Right atrium auricular region (tissue), 2 donors: ENCODE results near the gene AP2A1. TPM values are rescaled to one million over a fixed set of nuclear protein-coding genes. Genes with fewer than 3 reads are reported as not detected.

Source experiments
- DNase-seq: peaks from one replicate; pipeline ENCODE4 v3.0.0-alpha.2; 2019; ENCODE audit warnings: low spot score
- H3K27ac ChIP-seq, 2 donors: fragments of 200-600 bp; sonication (generic); 1 replicate in 1 of 2; 2 replicates in 1 of 2; pipeline ENCODE4 v1.5.1; 2016 to 2019
- H3K27me3 ChIP-seq, 2 donors: fragments of 200-600 bp; sonication (generic); one replicate each; pipeline versions ENCODE4 v1.5.1 to v1.6.0; 2017 to 2019
- H3K36me3 ChIP-seq: fragments of 200-600 bp; sonication (generic); one replicate; pipeline ENCODE4 v1.5.1; 2016
- H3K4me1 ChIP-seq, 2 donors: fragments of 200-600 bp; sonication (generic); one replicate each; pipeline versions ENCODE4 v1.5.1 to v1.6.0; 2017 to 2019
- H3K4me3 ChIP-seq, 2 donors: fragments of 200-600 bp; sonication (generic); 1 replicate in 1 of 2; 2 replicates in 1 of 2; pipeline ENCODE4 v1.5.1; 2017 to 2019; ENCODE audit warnings: mild to moderate bottlenecking in 1 of 2, moderate library complexity in 1 of 2
- H3K9me3 ChIP-seq, 2 donors: fragments of 200-600 bp; sonication (generic); one replicate each; pipeline ENCODE4 v1.5.1; 2019
- CTCF ChIP-seq, 2 donors: fragments of 200-600 bp; sonication (generic); IDR thresholded peaks; one replicate each; pipeline ENCODE4 v1.5.1; 2019; ENCODE audit warnings: antibody characterized with exemption in 2 of 2
- microRNA-seq, 2 donors: library from miRNA; unstranded; fragments of <30 nt; microRNA quantifications; one replicate each; pipeline ENCODE4, GENCODE V29; 2016 to 2017; ENCODE audit warnings: borderline number of aligned reads in 2 of 2, borderline replicate concordance in 1 of 2
- total RNA-seq, 2 donors: library from RNA; depleted of rRNA; stranded (reverse); fragments of >200 nt; gene quantifications; one replicate each; pipeline ENCODE4 v1.1.0, GENCODE V29; 2016

Gene AP2A1
- total RNA-seq, 2 donors from 2014 or later: 72.5 to 97.3 TPM

GRCh38 chr19:49853852-49854377 lies 87.1 kb downstream of the AP2A1 start:
- H3K36me3 ChIP-seq: peaks cover 41% of the 10 kb centered on the region
- no peak overlapping the region for H3K27ac ChIP-seq
- DNase-seq: no peak

GRCh38 chr19:49854378-49855263 lies 87.8 kb downstream of the AP2A1 start:
- no peaks in the 10 kb centered on the region for H3K9me3 ChIP-seq
- no peak for DNase-seq
- no peak overlapping the region for H3K4me3 ChIP-seq
- H3K27me3 ChIP-seq: no peaks in the 10 kb centered on the region
- peaks cover 47% of the 10 kb centered on the region for H3K36me3 ChIP-seq
- TF ChIP-seq CTCF (IDR thresholded peaks at IDR 0.05): no peak
- H3K4me1 ChIP-seq: peaks cover 0 to 37% of the 10 kb centered on the region in 2 donors
- H3K27ac ChIP-seq: no peak overlapping the region

More at GRCh38 chr19:49853852-49854377, 87.1 kb downstream of the AP2A1 start:
- peaks cover 0 to 37% of the 10 kb centered on the region in 2 donors for H3K4me1 ChIP-seq
- H3K27me3 ChIP-seq: no peaks in the 10 kb centered on the region
- no peak for TF ChIP-seq CTCF (IDR thresholded peaks at IDR 0.05)
- no peaks in the 10 kb centered on the region for H3K9me3 ChIP-seq
- no peak overlapping the region for H3K4me3 ChIP-seq

DNA sequence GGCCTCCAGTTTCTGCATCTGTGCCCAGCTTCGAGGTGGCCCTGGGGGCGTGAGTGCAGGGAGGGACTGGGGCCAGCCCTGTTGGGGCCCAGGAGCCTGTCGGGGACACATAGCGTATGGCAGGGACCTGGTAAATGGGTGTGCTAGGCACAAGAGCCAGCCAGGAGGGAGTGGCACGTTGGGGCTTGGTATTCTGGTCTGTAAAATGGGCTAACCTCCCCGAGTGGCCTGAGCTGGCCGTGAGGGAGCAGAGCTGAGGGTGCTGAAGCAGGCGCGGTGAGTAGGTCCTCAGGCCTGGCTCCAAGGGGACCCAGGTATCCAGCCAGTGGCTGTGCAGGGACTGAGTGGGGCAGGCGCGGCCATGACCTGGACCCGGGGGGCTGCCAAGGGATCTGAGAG lies 88.5 kb downstream of the AP2A1 start:
- H3K4me1 ChIP-seq: peaks cover 0 to 30% of the 10 kb centered on the region in 2 donors
- TF ChIP-seq CTCF (IDR thresholded peaks at IDR 0.05): no peak
- no peaks in the 10 kb centered on the region for H3K27me3 ChIP-seq
- H3K9me3 ChIP-seq: no peaks in the 10 kb centered on the region
- H3K4me3 ChIP-seq: no peak overlapping the region
- peaks cover 52% of the 10 kb centered on the region for H3K36me3 ChIP-seq
- no peak overlapping the region for H3K27ac ChIP-seq
- no peak for DNase-seq

DNA sequence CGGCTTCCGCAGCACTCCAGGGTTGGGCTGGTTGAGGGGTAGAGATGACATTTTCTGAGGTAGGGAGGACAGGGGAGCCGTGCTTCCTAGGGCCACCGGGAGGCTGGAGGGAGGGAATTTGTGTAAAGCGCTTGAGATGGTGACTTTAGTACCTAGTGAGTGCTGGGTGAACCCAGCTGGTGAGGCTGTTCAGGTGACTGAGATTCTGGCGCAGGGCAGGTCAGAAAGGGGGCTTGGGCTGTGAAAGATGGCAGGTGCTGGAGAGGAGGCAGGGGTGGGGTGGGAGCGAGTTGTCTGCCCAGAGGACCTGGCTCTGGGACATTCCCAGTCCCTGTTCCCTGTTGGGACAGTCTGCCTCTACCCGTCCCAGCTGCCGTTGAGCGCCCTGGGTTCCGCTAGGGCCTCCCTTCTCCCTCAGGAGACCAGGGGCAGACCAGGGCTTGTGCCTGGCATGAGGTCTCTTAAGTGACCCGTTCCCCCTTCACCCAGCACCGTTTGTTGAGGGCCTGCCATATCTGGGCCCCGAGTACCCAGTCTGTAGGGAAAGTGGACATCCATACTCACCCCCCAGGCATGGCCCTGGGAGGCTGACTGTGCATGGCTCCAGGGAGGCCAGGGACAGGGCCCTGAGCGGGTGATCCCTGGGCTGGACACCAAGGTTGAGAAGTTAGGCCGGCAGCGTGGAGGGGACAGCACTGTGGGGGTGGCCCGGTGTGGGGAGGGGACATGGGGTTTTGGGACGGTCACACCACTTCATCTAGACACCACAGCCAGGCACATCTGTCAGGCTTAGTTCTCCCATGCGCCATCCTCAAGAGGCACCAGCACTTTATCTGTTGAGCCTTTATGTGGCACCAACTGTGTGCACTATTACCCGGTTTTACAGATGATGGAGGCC lies 89.1 kb downstream of the AP2A1 start:
- H3K27ac ChIP-seq: no peak overlapping the region
- no peak overlapping the region for H3K4me3 ChIP-seq
- H3K36me3 ChIP-seq: peaks cover 59% of the 10 kb centered on the region
- no peaks in the 10 kb centered on the region for H3K9me3 ChIP-seq
- DNase-seq: no peak
- peaks cover 0 to 35% of the 10 kb centered on the region in 2 donors for H3K4me1 ChIP-seq
- no peaks in the 10 kb centered on the region for H3K27me3 ChIP-seq
- no peak for TF ChIP-seq CTCF (IDR thresholded peaks at IDR 0.05)

DNA sequence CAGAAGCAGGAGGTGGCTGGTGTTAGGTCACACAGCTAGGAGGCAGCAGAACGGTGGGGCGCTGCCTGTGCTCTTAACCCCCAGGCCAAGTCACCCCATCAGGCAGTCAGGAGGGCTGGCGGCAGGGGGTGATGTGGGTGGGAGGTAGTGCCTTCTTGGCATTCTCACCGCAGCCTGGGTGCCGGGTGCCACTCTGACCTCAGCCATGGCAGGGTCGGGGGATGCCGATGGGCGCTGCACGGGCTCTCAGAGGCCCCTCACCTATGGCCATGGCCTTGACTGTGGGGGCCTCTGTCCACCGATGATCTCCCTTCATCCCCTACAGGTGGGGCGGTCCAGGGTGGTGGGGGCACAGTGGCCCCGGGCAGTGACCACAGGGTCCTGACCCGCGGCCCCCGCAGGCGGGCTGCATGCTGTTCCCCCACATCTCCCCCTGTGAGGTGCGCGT lies 89.8 kb downstream of the AP2A1 start:
- no peaks in the 10 kb centered on the region for H3K9me3 ChIP-seq
- no peak for TF ChIP-seq CTCF (IDR thresholded peaks at IDR 0.05)
- no peak overlapping the region for H3K27ac ChIP-seq
- H3K27me3 ChIP-seq: no peaks in the 10 kb centered on the region
- peaks cover 66% of the 10 kb centered on the region for H3K36me3 ChIP-seq
- DNase-seq: no peak
- peaks cover 0 to 40% of the 10 kb centered on the region in 2 donors for H3K4me1 ChIP-seq
- no peak overlapping the region for H3K4me3 ChIP-seq

Small RNAs within 50 kb of the gene (microRNA-seq; reads per million reads assigned to microRNA genes)
- gene MIR4749 (0 to 0.71 reads per million in 2 donors), gene MIR6799 (0 reads per million in 2 donors), gene MIR6800 (0 reads per million in 2 donors)

Other genes starting within 250 kb of the AP2A1 start
- 10 to 100 TPM; 15.8 to 17.2 TPM for gene RCN3, start 239.0 kb upstream of the AP2A1 start, total RNA-seq
- gene NOSIP, start 186.4 kb upstream of the AP2A1 start, total RNA-seq: 10 to 100 TPM; 39.0 to 62.3 TPM
- gene PRRG2, start 185.7 kb upstream of the AP2A1 start, total RNA-seq: 1 to 10 TPM in 1 of 2 donors, under 1 TPM in 1; 0.63 to 2.3 TPM
- gene PRR12, start 175.8 kb upstream of the AP2A1 start, total RNA-seq: 10 to 100 TPM in 1 of 2 donors, 1 to 10 TPM in 1; 6.6 to 13.3 TPM
- gene RRAS, start 126.9 kb upstream of the AP2A1 start, total RNA-seq: 10 to 100 TPM; 60.9 to 83.5 TPM
- gene SCAF1, start 124.8 kb upstream of the AP2A1 start, total RNA-seq: 10 to 100 TPM; 14.3 to 22.3 TPM
- 10 to 100 TPM; 33.2 to 34.0 TPM for gene IRF3, start 101.1 kb upstream of the AP2A1 start, total RNA-seq
- gene BCL2L12, start 101.1 kb upstream of the AP2A1 start, total RNA-seq: 1 to 10 TPM; 5.7 to 6.5 TPM
- gene PRMT1, start 89.7 kb upstream of the AP2A1 start, total RNA-seq: 100 to 1,000 TPM; 187 to 192 TPM
- gene ADM5, start 77.4 kb upstream of the AP2A1 start, total RNA-seq: under 1 TPM in 1 of 2 donors, not detected in 1; 0.43 TPM
- gene CPT1C, start 75.9 kb upstream of the AP2A1 start, total RNA-seq: 1 to 10 TPM; 1.2 to 2.8 TPM
- gene TSKS, start 3.7 kb upstream of the AP2A1 start, total RNA-seq: under 1 TPM; 0.28 to 0.96 TPM
- 10 to 100 TPM; 18.5 to 22.5 TPM for gene FUZ, start 46.3 kb downstream of the AP2A1 start, total RNA-seq
- gene MED25, start 51.3 kb downstream of the AP2A1 start, total RNA-seq: 10 to 100 TPM; 31.1 to 54.0 TPM
- gene PTOV1, start 84.2 kb downstream of the AP2A1 start, total RNA-seq: 10 to 100 TPM; 64.6 to 81.0 TPM
- 10 to 100 TPM; 29.2 to 32.5 TPM for gene PNKP, start 100.6 kb downstream of the AP2A1 start, total RNA-seq
- 10 to 100 TPM; 20.6 to 25.8 TPM for gene AKT1S1, start 110.4 kb downstream of the AP2A1 start, total RNA-seq
- gene TBC1D17, start 110.7 kb downstream of the AP2A1 start, total RNA-seq: 10 to 100 TPM; 20.4 to 27.5 TPM
- under 1 TPM in 1 of 2 donors, not detected in 1; 0.43 TPM for gene IL4I1, start 129.9 kb downstream of the AP2A1 start, total RNA-seq
- 1 to 10 TPM; 3.8 to 5.9 TPM for gene ATF5, start 162.2 kb downstream of the AP2A1 start, total RNA-seq
- gene NUP62, start 162.5 kb downstream of the AP2A1 start, total RNA-seq: 10 to 100 TPM; 23.5 to 32.6 TPM
- gene SIGLEC11, start 194.2 kb downstream of the AP2A1 start, total RNA-seq: 1 to 10 TPM in 1 of 2 donors, under 1 TPM in 1; 0.19 to 2.2 TPM